WERI-Rb-1 (cell line): ENCODE measurements around the gene MKLN1.

ENCODE experiments used
- DNase-seq: peaks from one replicate; pipeline ENCODE4 v3.0.0-alpha.2; 2020
- H3K27ac ChIP-seq: fragments of 250-450 bp; sonication (Bioruptor Pico); 2 replicates; pipeline ENCODE4 v1.5.1; 2020; ENCODE audit warnings: mild to moderate bottlenecking, moderate library complexity
- H3K27me3 ChIP-seq: fragments of 250-450 bp; sonication (Bioruptor Pico); 2 replicates; pipeline ENCODE4 v1.5.1; 2021; ENCODE audit warnings: mild to moderate bottlenecking, low read depth, moderate library complexity; ENCODE audit not compliant: insufficient read depth, severe bottlenecking
- H3K36me3 ChIP-seq: fragments of 250-450 bp; sonication (Bioruptor Pico); 2 replicates; pipeline ENCODE4 v1.5.1; 2020; ENCODE audit warnings: mild to moderate bottlenecking, moderate library complexity
- H3K4me3 ChIP-seq: 2 replicates; pipeline ENCODE4 v1.5.1; 2011; ENCODE audit warnings: low read depth, mild to moderate bottlenecking, control low read depth, low read length
- H3K9me3 ChIP-seq: fragments of 250-450 bp; sonication (Bioruptor Pico); 2 replicates; pipeline ENCODE4 v1.5.1; 2021; ENCODE audit warnings: mild to moderate bottlenecking, moderate library complexity; ENCODE audit not compliant: severe bottlenecking
- CTCF ChIP-seq: IDR thresholded peaks from 2 replicates; pipeline ENCODE4 v1.5.1; 2011; ENCODE audit warnings: low read depth, mild to moderate bottlenecking, control low read depth, inconsistent platforms, low read length

Gene MKLN1

GRCh38 chr7:131327626-131328376 is at the start of gene MKLN1:
TSS of gene MKLN1 (plus strand) at chr7:131327876. CDS start at chr7:131327900, 24 bp downstream.
- Histone ChIP-seq H3K27me3 (no peaks in the 10 kb centered on the region), H3K36me3 (peaks cover 6% of the 10 kb centered on the region), H3K27ac (peak within 1 kb of the TSS; percentile 96), H3K4me3 (peak within 1 kb of the TSS; percentile 100), H3K9me3 (no peaks in the 10 kb centered on the region)
- peak; percentile 92 for DNase-seq
- TF ChIP-seq CTCF, result no peak

GRCh38 chr7:131279044-131279443 is 48.6 kb upstream of the MKLN1 start:
- H3K27ac ChIP-seq, result no peak overlapping the region
- no peaks in the 10 kb centered on the region for H3K9me3 ChIP-seq
- DNase-seq, result no peak
- no peak overlapping the region for H3K4me3 ChIP-seq
- H3K27me3 ChIP-seq, result no peaks in the 10 kb centered on the region
- no peak for TF ChIP-seq CTCF
- H3K36me3 ChIP-seq, result no peaks in the 10 kb centered on the region

- no peaks in the 10 kb centered on the region for H3K36me3 ChIP-seq
- H3K9me3 ChIP-seq, result no peaks in the 10 kb centered on the region
- TF ChIP-seq CTCF, result no peak
- H3K4me3 ChIP-seq, result no peak overlapping the region
- H3K27me3 ChIP-seq, result no peaks in the 10 kb centered on the region
- H3K27ac ChIP-seq, result no peak overlapping the region
- DNase-seq, result no peak
Measured at GRCh38 chr7:131281266-131282048, 46.2 kb upstream of the MKLN1 start.

GRCh38 chr7:131284702-131285419 is 42.8 kb upstream of the MKLN1 start:
- Histone ChIP-seq H3K9me3 (no peaks in the 10 kb centered on the region), H3K36me3 (no peaks in the 10 kb centered on the region), H3K27ac (no peak overlapping the region), H3K4me3 (no peak overlapping the region), H3K27me3 (no peaks in the 10 kb centered on the region)
- DNase-seq, result no peak
- TF ChIP-seq CTCF, result no peak

- no peaks in the 10 kb centered on the region for H3K27me3 ChIP-seq
- TF ChIP-seq CTCF, result no peak
- no peak overlapping the region for H3K4me3 ChIP-seq
- H3K27ac ChIP-seq, result no peak overlapping the region
- no peak for DNase-seq
- no peaks in the 10 kb centered on the region for H3K9me3 ChIP-seq
- H3K36me3 ChIP-seq, result no peaks in the 10 kb centered on the region
Measured at GRCh38 chr7:131285556-131285955, 42.1 kb upstream of the MKLN1 start.
